Vagina (tissue), 2 donors: ENCODE results near the gene HADHB. TPM values are rescaled to one million over a fixed set of nuclear protein-coding genes. Genes with fewer than 3 reads are reported as not detected.

ENCODE experiments used
- DNase-seq, 2 donors: peaks; one replicate each; pipeline ENCODE4 v3.0.0-alpha.2; 2017; ENCODE audit errors: extremely low spot score in 2 of 2
- H3K27ac ChIP-seq: fragments of 200-600 bp; sonication (generic); one replicate; pipeline ENCODE4 v1.5.1; 2019
- H3K27me3 ChIP-seq: fragments of 200-600 bp; sonication (generic); one replicate; pipeline ENCODE4 v1.5.1; 2019
- H3K36me3 ChIP-seq, 2 donors: fragments of 200-600 bp; sonication (generic); one replicate each; pipeline ENCODE4 v1.5.1; 2017 to 2019
- H3K4me1 ChIP-seq: fragments of 200-600 bp; sonication (generic); one replicate; pipeline ENCODE4 v1.5.1; 2019
- H3K4me3 ChIP-seq, 2 donors: fragments of 200-600 bp; sonication (generic); 1 replicate in 1 of 2; 2 replicates in 1 of 2; pipeline ENCODE4 v1.5.1; 2016 to 2019
- H3K9me3 ChIP-seq: fragments of 200-600 bp; sonication (generic); one replicate; pipeline ENCODE4 v1.5.1; 2019
- POLR2A ChIP-seq, 2 donors: fragments of 450-650 bp; IDR thresholded peaks; one replicate each; pipeline ENCODE4 v1.6.1; 2017; ENCODE audit warnings: antibody characterized with exemption in 2 of 2, mild to moderate bottlenecking in 2 of 2, moderate library complexity in 2 of 2
- POLR2AphosphoS5 ChIP-seq, 2 donors: sonication (generic); formaldehyde crosslinking; IDR thresholded peaks; one replicate each; pipeline ENCODE4 v1.9.0; 2017; ENCODE audit warnings: antibody characterized with exemption in 2 of 2, mild to moderate bottlenecking in 2 of 2, low read depth in 1 of 2; ENCODE audit not compliant: insufficient read depth in 1 of 2
- intact Hi-C: fragments of 100-400 bp; cut with DNase I; formaldehyde crosslinking; loops from one replicate; pipeline ENCODE4 v1.15.1; 2023
- total RNA-seq: library from RNA; depleted of rRNA; stranded (reverse); fragments of >200 nt; gene quantifications from one replicate; pipeline ENCODE4 v1.2.3, GENCODE V29; 2016
- TF ChIP-seq, protein P1 (sequence below), 3 experiments: fragments of 450-650 bp in 2 of 3; fragments of 200-600 bp in 1 of 3; sonication (generic) in 1 of 3; IDR thresholded peaks; one replicate each; pipeline ENCODE4 v1.5.1; 2017 to 2019; ENCODE audit warnings: antibody characterized with exemption in 3 of 3, mild to moderate bottlenecking in 2 of 3, moderate library complexity in 2 of 3

HADHB gene
- total RNA-seq, 1 donor from 2014 or later: 127 TPM

DNA sequence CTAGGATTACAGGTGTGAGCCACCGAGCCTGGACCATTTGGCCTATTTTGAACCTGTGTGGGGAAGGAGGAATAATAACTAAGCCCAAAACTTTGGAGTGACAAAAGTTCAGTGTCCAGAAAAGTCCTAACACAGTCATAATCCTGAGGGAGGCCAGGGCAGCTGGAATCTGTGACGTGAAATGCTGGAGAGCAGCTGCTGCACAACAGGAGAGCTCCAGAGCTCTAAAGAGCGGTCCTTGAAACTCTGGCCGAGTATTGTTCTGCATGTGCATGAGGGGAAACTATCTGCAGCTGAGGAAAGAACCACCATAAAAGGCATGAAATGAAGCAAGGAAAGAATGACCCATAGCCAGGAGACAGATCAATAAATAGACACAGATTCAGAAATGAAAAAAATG lies 28.2 kb upstream of the HADHB start:
- Histone ChIP-seq H3K27me3 (no peaks in the 10 kb centered on the region), H3K9me3 (no peaks in the 10 kb centered on the region), H3K36me3 (peaks cover 0 to 63% of the 10 kb centered on the region in 2 donors), H3K4me1 (no peaks in the 10 kb centered on the region), H3K27ac (no peak overlapping the region), H3K4me3 (no peak overlapping the region)
- no peak for TF ChIP-seq POLR2AphosphoS5 (IDR thresholded peaks at IDR 0.05; ENCODE audit: insufficient read depth in 1 of 2, low read depth in 1 of 2)
- DNase-seq: no peak
- intact Hi-C loops: no loop called here

DNA sequence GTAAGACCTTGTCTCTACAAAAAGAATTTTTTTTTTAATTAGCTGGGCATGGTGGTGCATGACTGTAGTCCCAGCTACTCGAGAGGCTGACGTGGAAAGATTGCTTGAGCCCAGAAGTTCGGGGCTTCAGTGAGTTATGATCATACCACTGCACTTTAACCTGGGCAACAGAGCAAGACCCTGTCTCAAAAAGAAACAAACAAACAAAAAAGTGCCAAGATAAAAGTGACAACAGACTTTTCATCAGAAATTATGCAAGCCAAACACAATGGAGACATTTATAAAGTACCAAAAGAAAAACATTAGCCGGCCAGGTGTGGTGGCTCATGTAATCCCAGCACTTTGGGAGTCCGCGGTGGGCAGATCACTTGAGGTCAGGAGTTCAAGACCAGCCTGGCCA lies 27.0 kb upstream of the HADHB start:
- intact Hi-C loops: no loop called here
- peaks cover 0 to 52% of the 10 kb centered on the region in 2 donors for H3K36me3 ChIP-seq
- H3K4me3 ChIP-seq: no peak overlapping the region
- DNase-seq: no peak
- no peaks in the 10 kb centered on the region for H3K27me3 ChIP-seq
- H3K4me1 ChIP-seq: no peaks in the 10 kb centered on the region
- H3K27ac ChIP-seq: no peak overlapping the region
- no peak for TF ChIP-seq POLR2A (IDR thresholded peaks at IDR 0.05)
- no peak for TF ChIP-seq POLR2AphosphoS5 (IDR thresholded peaks at IDR 0.05; ENCODE audit: insufficient read depth in 1 of 2, low read depth in 1 of 2)
- TF ChIP-seq, protein P1, sequence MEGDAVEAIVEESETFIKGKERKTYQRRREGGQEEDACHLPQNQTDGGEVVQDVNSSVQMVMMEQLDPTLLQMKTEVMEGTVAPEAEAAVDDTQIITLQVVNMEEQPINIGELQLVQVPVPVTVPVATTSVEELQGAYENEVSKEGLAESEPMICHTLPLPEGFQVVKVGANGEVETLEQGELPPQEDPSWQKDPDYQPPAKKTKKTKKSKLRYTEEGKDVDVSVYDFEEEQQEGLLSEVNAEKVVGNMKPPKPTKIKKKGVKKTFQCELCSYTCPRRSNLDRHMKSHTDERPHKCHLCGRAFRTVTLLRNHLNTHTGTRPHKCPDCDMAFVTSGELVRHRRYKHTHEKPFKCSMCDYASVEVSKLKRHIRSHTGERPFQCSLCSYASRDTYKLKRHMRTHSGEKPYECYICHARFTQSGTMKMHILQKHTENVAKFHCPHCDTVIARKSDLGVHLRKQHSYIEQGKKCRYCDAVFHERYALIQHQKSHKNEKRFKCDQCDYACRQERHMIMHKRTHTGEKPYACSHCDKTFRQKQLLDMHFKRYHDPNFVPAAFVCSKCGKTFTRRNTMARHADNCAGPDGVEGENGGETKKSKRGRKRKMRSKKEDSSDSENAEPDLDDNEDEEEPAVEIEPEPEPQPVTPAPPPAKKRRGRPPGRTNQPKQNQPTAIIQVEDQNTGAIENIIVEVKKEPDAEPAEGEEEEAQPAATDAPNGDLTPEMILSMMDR (IDR thresholded peaks at IDR 0.05): no peak
- no peaks in the 10 kb centered on the region for H3K9me3 ChIP-seq

DNA sequence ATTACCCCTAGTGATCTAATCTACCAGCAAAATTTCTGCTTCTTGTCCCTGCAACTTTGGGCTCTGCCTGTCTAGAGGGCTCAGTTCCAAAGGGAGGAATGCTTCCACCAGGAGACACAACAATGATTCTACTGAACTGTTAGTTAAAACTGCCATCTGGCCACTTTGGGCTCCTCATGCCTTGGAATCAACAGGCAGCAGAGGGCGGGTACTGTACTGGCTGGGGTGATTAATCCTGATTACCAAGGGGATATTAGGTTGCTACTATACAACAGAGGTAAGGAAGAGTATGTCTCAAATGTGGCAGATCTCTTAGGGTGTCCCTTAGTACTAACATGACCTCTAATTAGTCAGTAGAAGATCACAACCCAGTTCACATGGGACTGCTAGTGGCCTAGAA lies 21.7 kb upstream of the HADHB start:
- no peak overlapping the region for H3K4me3 ChIP-seq
- H3K36me3 ChIP-seq: peaks cover 0 to 30% of the 10 kb centered on the region in 2 donors
- intact Hi-C loops: no loop called here
- H3K27me3 ChIP-seq: no peaks in the 10 kb centered on the region
- H3K4me1 ChIP-seq: no peaks in the 10 kb centered on the region
- H3K27ac ChIP-seq: no peak overlapping the region
- TF ChIP-seq POLR2A (IDR thresholded peaks at IDR 0.05) (no peak), POLR2AphosphoS5 (IDR thresholded peaks at IDR 0.05; ENCODE audit: insufficient read depth in 1 of 2, low read depth in 1 of 2) (no peak)
- TF ChIP-seq, protein P1 (IDR thresholded peaks at IDR 0.05): no peak
- DNase-seq: no peak
- H3K9me3 ChIP-seq: no peaks in the 10 kb centered on the region

DNA sequence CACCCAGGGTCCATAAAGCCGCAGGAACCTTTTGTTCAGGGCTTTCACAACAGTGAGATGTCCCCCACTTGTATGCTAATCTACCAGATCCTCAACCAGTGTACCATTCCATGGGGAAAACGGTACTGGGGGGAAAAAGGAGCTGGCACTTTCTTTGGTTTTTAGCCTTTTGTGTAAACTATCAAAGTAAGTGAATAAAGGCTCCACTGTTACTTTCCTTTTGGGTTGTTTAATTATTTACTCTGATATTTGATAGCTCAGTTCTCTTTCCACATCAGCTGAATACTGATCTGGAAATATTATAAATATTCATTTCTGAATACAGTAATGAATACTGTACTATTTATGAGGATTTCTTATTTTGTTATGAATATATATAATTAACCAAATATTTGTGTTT lies 20.6 kb upstream of the HADHB start:
- H3K36me3 ChIP-seq: peaks cover 0 to 35% of the 10 kb centered on the region in 2 donors
- no peaks in the 10 kb centered on the region for H3K9me3 ChIP-seq
- no peaks in the 10 kb centered on the region for H3K4me1 ChIP-seq
- H3K27me3 ChIP-seq: no peaks in the 10 kb centered on the region
- intact Hi-C loops: no loop called here
- no peak for TF ChIP-seq POLR2AphosphoS5 (IDR thresholded peaks at IDR 0.05; ENCODE audit: insufficient read depth in 1 of 2, low read depth in 1 of 2)
- TF ChIP-seq, protein P1 (IDR thresholded peaks at IDR 0.05): no peak
- no peak for TF ChIP-seq POLR2A (IDR thresholded peaks at IDR 0.05)
- DNase-seq: no peak
- H3K27ac ChIP-seq: no peak overlapping the region
- H3K4me3 ChIP-seq: no peak overlapping the region

DNA sequence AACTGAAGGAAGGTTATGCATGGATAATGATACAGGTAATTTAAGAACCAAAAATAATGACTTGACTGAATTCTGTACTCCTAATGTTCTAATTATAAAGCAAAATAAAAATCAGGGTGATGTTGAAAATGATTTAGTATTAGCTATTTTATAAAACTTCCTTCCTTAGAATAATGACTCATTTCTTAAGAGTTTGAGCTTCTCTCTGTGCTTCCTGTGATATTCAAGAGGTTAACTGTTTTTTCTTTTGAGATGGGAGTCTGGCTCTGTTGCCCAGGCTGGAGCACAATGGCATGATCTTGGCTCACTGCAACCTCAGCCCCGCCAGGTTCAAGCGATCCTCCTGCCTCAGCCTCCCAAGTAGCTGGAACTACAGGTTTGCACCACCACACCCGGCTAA lies 15.1 kb upstream of the HADHB start:
- Histone ChIP-seq H3K4me3 (no peak overlapping the region), H3K36me3 (peaks cover 0 to 81% of the 10 kb centered on the region in 2 donors), H3K9me3 (no peaks in the 10 kb centered on the region), H3K27ac (no peak overlapping the region), H3K27me3 (no peaks in the 10 kb centered on the region), H3K4me1 (no peaks in the 10 kb centered on the region)
- intact Hi-C loops: no loop called here
- TF ChIP-seq, protein P1 (IDR thresholded peaks at IDR 0.05): no peak
- TF ChIP-seq POLR2A (IDR thresholded peaks at IDR 0.05) (no peak), POLR2AphosphoS5 (IDR thresholded peaks at IDR 0.05; ENCODE audit: insufficient read depth in 1 of 2, low read depth in 1 of 2) (no peak)
- no peak for DNase-seq
